ENCODE measurements around the gene NMBR. TPM values are rescaled to one million over a fixed set of nuclear protein-coding genes. Genes with fewer than 3 reads are reported as not detected.
A peak's percentile ranks its signal among the peaks of the same experiment; 100 is the strongest.

NMBR gene
- total RNA-seq, 1 donor from 2014 or later = 0.22 TPM

GRCh38 chr6:142138876-142139275 is 8.0 kb downstream of the NMBR start:
- H3K4me3 Mint-ChIP-seq = no peak overlapping the region
- TF ChIP-seq, protein P1, sequence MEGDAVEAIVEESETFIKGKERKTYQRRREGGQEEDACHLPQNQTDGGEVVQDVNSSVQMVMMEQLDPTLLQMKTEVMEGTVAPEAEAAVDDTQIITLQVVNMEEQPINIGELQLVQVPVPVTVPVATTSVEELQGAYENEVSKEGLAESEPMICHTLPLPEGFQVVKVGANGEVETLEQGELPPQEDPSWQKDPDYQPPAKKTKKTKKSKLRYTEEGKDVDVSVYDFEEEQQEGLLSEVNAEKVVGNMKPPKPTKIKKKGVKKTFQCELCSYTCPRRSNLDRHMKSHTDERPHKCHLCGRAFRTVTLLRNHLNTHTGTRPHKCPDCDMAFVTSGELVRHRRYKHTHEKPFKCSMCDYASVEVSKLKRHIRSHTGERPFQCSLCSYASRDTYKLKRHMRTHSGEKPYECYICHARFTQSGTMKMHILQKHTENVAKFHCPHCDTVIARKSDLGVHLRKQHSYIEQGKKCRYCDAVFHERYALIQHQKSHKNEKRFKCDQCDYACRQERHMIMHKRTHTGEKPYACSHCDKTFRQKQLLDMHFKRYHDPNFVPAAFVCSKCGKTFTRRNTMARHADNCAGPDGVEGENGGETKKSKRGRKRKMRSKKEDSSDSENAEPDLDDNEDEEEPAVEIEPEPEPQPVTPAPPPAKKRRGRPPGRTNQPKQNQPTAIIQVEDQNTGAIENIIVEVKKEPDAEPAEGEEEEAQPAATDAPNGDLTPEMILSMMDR (conservative IDR thresholded peaks at IDR 0.05) = peak; percentile 34

DNA sequence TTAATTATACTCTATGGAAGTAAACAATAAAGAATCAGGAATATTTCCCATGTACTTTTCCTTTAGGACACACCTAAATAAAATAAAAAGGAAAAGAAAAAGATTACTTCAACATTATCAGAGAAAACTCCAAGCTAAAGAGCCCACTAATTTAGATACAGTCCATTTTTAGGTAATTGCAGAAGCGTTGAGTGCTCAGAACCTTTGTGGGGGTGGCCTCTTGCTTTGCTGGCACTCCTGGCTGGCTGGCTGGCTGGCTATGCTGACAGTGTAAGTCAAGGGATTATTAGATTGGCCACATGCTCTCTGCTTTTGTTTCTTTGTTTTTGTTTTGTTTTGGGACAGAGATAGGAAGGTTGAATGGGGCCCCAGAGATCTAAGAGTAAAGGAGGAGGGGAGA is 14.3 kb downstream of the NMBR start, which contains the start of gene GJE1:
TSS of gene GJE1 (plus strand) at position 301 of the 400 bp plus-strand sequence. CDS start 234 bp downstream, outside the sequence.
- peaks cover 3% of the 10 kb centered on the region for H3K27me3 Mint-ChIP-seq
- TF ChIP-seq, protein P1 (conservative IDR thresholded peaks at IDR 0.05) = no peak
- H3K4me3 Mint-ChIP-seq = no peak within 1 kb of the TSS

More at GRCh38 chr6:142138876-142139275, 8.0 kb downstream of the NMBR start:
- H3K27ac Mint-ChIP-seq = no peak overlapping the region
- no peaks in the 10 kb centered on the region for H3K4me1 Mint-ChIP-seq (ENCODE audit: unreplicated experiment)
- H3K9me3 Mint-ChIP-seq = no peaks in the 10 kb centered on the region
- DNase-seq (ENCODE audit: extremely low spot score, unreplicated experiment) = no peak
- peaks cover 3% of the 10 kb centered on the region for H3K27me3 Mint-ChIP-seq
- no peaks in the 10 kb centered on the region for H3K36me3 Mint-ChIP-seq

GRCh38 chr6:142130814-142131213 is 16.1 kb downstream of the NMBR start:
- Mint-ChIP-seq H3K4me3 (no peak overlapping the region), H3K27me3 (peaks cover 3% of the 10 kb centered on the region), H3K36me3 (no peaks in the 10 kb centered on the region), H3K27ac (no peak overlapping the region), H3K4me1 (ENCODE audit: unreplicated experiment) (no peaks in the 10 kb centered on the region), H3K9me3 (no peaks in the 10 kb centered on the region)
- TF ChIP-seq, protein P1 (conservative IDR thresholded peaks at IDR 0.05) = no peak
- DNase-seq (ENCODE audit: extremely low spot score, unreplicated experiment) = no peak

More for the DNA sequence above, 14.3 kb downstream of the NMBR start, which contains the start of gene GJE1:
- Mint-ChIP-seq H3K4me1 (ENCODE audit: unreplicated experiment) (no peaks in the 10 kb centered on the region), H3K9me3 (no peaks in the 10 kb centered on the region), H3K36me3 (no peaks in the 10 kb centered on the region), H3K27ac (no peak within 1 kb of the TSS)
- DNase-seq (ENCODE audit: extremely low spot score, unreplicated experiment) = no peak

- peaks cover 6% of the 10 kb centered on the region for H3K27me3 Mint-ChIP-seq
- no peaks in the 10 kb centered on the region for H3K4me1 Mint-ChIP-seq (ENCODE audit: unreplicated experiment)
- no peak overlapping the region for H3K27ac Mint-ChIP-seq
- DNase-seq (ENCODE audit: extremely low spot score, unreplicated experiment) = no peak
- H3K9me3 Mint-ChIP-seq = no peaks in the 10 kb centered on the region
- no peaks in the 10 kb centered on the region for H3K36me3 Mint-ChIP-seq
- H3K4me3 Mint-ChIP-seq = no peak overlapping the region
- TF ChIP-seq, protein P1 (conservative IDR thresholded peaks at IDR 0.05) = no peak
These were observed 25.6 kb downstream of the NMBR start for GRCh38 chr6:142121342-142121741.

DNA sequence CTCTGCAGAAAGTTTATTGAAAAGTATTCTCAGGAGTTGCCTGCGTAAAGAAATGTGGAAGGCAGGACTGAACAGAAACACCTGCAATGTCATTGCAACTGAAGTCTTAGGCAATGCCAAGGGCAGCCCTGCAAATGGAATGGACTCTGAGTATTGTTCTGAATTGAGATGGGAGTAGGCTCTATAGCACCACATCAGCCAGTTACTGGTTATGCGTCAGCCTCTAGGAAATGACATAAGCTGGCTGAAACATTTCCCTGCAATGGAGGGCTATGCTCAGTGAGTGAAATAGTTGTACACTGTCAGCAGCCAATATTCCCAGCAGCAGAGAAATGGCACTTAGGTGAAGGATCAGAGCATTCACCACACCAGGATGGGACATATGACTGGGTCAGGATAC is 28.0 kb downstream of the NMBR start:
- H3K9me3 Mint-ChIP-seq = no peaks in the 10 kb centered on the region
- TF ChIP-seq, protein P1 (conservative IDR thresholded peaks at IDR 0.05) = no peak
- H3K27ac Mint-ChIP-seq = no peak overlapping the region
- no peak overlapping the region for H3K4me3 Mint-ChIP-seq
- H3K27me3 Mint-ChIP-seq = peaks cover 6% of the 10 kb centered on the region
- no peaks in the 10 kb centered on the region for H3K36me3 Mint-ChIP-seq
- H3K4me1 Mint-ChIP-seq (ENCODE audit: unreplicated experiment) = no peaks in the 10 kb centered on the region
- no peak for DNase-seq (ENCODE audit: extremely low spot score, unreplicated experiment)

- no peak for DNase-seq (ENCODE audit: extremely low spot score, unreplicated experiment)
- peaks cover 6% of the 10 kb centered on the region for H3K27me3 Mint-ChIP-seq
- H3K36me3 Mint-ChIP-seq = no peaks in the 10 kb centered on the region
- H3K4me1 Mint-ChIP-seq (ENCODE audit: unreplicated experiment) = no peaks in the 10 kb centered on the region
- H3K9me3 Mint-ChIP-seq = no peaks in the 10 kb centered on the region
- TF ChIP-seq, protein P1 (conservative IDR thresholded peaks at IDR 0.05) = no peak
- no peak overlapping the region for H3K27ac Mint-ChIP-seq
- no peak overlapping the region for H3K4me3 Mint-ChIP-seq
These were observed 28.6 kb downstream of the NMBR start for GRCh38 chr6:142118328-142118727.

All from type B pancreatic cell (in vitro differentiated cells).